ENCODE data around the gene GOLGA8T. TPM values are rescaled to one million over a fixed set of nuclear protein-coding genes. Genes with fewer than 3 reads are reported as not detected.
"Not testable (repeated sequence)": the region's sequence is repeated elsewhere in the genome, so short reads cannot be mapped to it uniquely, and the experiment has no call there.

Gene GOLGA8T
- polyA plus RNA-seq, 2 of the 4 experiments (the other 2 are of a cell fraction) = 0.96 to 1.8 TPM

DNA sequence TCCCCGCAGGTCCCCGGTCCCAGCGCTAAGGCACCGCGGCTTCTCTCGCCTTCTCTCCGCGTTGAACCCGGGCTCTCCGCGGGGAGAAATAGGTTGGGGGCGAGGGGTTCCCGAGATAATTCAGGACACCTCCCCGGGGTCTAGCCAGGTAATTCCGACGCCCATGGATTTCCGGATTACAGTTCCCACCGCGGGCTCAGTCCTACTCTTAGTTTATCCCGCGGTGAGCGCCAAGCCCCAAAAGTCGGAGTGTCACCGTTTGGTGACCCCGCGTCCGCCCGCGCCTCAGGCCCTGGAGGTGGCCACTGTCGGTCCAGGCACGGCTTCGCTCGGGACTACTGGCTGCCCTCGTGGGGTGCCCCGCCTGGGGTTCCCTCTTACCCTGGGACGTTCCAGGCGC is 56.8 kb downstream of the GOLGA8T start:
- POLR2A ChIA-PET; DNase-seq (ENCODE audit: low read depth in 1 of 2, low spot score in 1 of 2); H3K4me1 ChIP-seq; H3K27ac ChIP-seq; CTCF ChIA-PET; FAIRE-seq; H3K9me3 ChIP-seq; H3K4me3 ChIP-seq: not testable (repeated sequence)
- 10% methylated on average over 2 of the region's 37 CpGs for WGBS (ENCODE audit: missing lambda C conversion rate)
- H3K4me2 ChIP-seq = peak overlapping the region; percentile 57
- ATAC-seq = peak; percentile 4 to 7; a peak in 4 of 6 replicates

DNA sequence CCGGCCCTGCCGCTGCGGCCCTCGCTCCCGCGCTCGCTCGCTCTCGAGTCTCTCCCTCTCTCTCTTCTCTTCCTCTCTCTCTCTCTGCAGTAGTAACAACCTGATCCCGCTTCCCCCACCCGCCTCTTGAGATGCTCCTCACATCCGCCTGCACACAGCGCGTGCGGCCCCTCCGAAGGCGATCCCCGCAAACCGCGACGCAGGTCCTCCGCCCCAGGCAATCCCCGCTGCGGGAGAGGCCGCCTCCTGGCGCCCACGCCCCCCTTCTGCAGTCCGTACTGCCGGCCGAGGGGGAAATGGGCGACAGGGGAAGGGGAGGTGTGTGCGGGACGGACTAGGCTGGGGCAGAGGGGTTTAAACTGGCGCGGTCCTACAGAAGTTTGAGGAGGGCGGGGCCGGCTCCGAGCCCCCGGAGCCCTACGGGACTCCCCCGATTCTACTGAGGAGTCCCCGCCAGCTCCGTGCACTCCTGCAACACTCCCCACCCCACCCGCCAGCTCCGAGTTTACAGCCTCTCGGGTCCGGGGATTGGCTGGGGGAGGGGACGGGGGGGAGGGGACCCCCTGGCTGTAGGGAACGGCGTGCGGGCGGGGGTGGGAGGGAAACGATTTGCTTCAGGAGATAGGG is 57.4 kb downstream of the GOLGA8T start:
- CTCF ChIA-PET, H3K4me1 ChIP-seq: not testable (repeated sequence)
- peak; percentile 14 to 31; a peak in 5 of 6 replicates for ATAC-seq

DNA sequence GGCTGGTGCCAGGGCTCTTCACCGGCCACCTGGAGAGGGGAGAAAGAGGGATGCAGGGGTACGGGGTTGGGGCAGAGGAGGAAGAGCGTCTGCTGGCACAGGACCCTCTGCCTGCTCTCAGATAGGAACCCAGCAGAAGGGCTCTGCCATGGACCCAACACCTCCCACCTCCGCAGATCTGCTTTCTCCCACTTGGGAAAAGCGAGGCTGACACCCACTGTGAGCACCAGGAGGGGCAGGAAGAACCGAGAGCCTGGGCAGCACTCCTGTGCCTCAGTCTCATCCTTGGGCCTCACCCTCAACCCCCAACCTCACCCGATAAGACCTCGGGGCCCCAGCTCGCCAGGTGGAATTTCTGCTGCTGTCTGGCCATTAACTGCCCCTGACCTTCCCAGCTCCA is 58.0 kb downstream of the GOLGA8T start:
- H3K4me1 ChIP-seq; H3K4me3 ChIP-seq; DNase-seq (ENCODE audit: low read depth in 1 of 2, low spot score in 1 of 2); FAIRE-seq; H3K4me2 ChIP-seq; POLR2A ChIA-PET; H3K9me3 ChIP-seq; H3K27ac ChIP-seq; CTCF ChIA-PET: not testable (repeated sequence)
- 17% methylated on average over 1 of the region's 9 CpGs for WGBS (ENCODE audit: missing lambda C conversion rate)
- ATAC-seq = peak in 1 of 2 experiments; percentile 17; a peak in 3 of 6 replicates

More for the DNA sequence above, 57.4 kb downstream of the GOLGA8T start:
- H3K27ac ChIP-seq; POLR2A ChIA-PET; H3K4me3 ChIP-seq; DNase-seq (ENCODE audit: low read depth in 1 of 2, low spot score in 1 of 2); FAIRE-seq; H3K9me3 ChIP-seq: not testable (repeated sequence)
- peak overlapping the region; percentile 57; the same call in 2 of the 3 replicates for H3K4me2 ChIP-seq
- 3% methylated on average over 11 of the region's 53 CpGs for WGBS (ENCODE audit: missing lambda C conversion rate)

Small RNA genes lying within 50 kb of the gene (small RNA-seq; reads per million reads assigned to genes)
- gene AC120045.2 (0 reads per million in 6 experiments), gene RF00096 (0 reads per million in 6 experiments), gene RN7SL469P (0 reads per million in 6 experiments), gene RN7SL673P (0 reads per million in 6 experiments)

Other genes with a start within 250 kb of the GOLGA8T start
- gene GOLGA8J, start 52.1 kb upstream of the GOLGA8T start, polyA plus RNA-seq (2011; rRNA removed) = 0.09 TPM in 1 of 2 replicates, not detected in the other
- gene GOLGA8J, start 52.1 kb upstream of the GOLGA8T start, polyA plus RNA-seq (2017; fragmentation: RNase III; extraction: RNeasy Plus Mini Kit Qiagen cat#74134 plus additional on column Dnase treatment) = 0.07 to 0.23 TPM in 2 of 3 replicates, not detected in the other

All from A549 (cell line).